ENCODE measurements around the gene UCK1. TPM values are rescaled to one million over a fixed set of nuclear protein-coding genes. Genes with fewer than 3 reads are reported as not detected.

UCK1 gene
- total RNA-seq, 1 donor from 2014 or later: 24.6 TPM

DNA sequence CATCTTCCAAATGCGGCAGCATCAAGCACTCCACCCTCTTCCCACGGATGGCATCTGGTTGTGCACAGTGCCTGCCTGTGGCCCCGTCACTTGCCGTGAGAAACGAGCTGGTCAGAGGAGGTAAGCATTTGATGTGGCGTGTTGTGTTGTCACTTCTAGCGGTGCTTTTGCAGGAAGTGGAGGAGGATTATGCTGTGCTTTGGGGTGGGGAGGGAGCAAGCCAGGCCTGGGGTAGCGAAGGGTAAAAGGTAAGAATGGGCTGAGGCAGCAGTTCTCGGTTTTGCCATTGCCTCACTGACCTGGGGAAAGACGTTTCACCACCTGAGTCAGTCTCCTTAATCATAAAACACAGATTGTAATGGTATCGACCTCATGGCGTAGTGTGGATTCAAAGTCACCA lies 30.7 kb downstream of the UCK1 start:
- no peak for DNase-seq (ENCODE audit: low spot score)

DNA sequence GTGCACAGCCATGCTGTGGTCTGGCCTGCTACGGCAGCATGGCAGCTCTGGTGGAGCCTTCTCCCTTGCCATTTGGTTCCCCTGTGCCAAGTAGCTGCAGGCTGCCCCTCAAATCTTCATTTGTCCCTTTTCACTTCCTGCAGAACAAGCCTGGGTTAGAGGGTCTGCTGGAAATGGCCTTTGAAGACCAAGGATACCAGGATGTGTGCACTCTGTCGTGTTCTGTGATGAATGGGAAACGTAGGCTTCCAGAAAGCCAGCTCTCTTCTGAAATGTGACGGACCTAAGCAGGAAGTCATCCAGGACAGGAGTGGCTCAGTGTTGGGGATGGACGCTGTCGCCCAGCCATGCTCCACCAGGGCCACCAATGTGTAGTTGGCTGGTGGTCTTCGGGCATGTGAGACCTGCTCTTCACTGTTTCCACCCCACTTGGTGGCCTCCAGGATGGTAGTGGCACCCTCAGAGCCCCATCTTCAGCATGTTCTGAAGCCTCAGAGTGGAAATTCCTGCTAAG lies 31.8 kb downstream of the UCK1 start:
- DNase-seq (ENCODE audit: low spot score): no peak

- DNase-seq (ENCODE audit: low spot score): no peak
Measured at GRCh38 chr9:131496844-131497405, 34.1 kb downstream of the UCK1 start.

DNA sequence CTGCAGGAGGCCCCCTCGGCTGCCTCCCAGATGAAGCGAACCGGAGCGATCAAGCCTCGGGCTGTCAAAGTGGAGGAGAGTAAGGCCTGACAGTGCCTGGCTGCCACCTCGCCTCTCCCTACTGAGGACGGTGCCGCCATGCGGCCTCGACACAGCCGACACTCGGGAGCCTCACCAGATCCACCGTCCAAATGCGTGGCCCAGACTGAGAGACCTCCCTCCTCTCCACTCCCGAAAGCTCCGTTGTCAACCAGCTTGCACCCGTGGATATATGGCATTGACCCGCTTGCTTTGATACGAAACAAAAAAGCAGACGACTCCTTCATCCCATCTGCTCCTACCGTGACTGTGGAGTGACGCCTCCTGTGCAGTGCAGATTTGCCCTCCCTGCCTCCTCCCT lies 35.3 kb downstream of the UCK1 start:
- DNase-seq (ENCODE audit: low spot score): no peak

DNA sequence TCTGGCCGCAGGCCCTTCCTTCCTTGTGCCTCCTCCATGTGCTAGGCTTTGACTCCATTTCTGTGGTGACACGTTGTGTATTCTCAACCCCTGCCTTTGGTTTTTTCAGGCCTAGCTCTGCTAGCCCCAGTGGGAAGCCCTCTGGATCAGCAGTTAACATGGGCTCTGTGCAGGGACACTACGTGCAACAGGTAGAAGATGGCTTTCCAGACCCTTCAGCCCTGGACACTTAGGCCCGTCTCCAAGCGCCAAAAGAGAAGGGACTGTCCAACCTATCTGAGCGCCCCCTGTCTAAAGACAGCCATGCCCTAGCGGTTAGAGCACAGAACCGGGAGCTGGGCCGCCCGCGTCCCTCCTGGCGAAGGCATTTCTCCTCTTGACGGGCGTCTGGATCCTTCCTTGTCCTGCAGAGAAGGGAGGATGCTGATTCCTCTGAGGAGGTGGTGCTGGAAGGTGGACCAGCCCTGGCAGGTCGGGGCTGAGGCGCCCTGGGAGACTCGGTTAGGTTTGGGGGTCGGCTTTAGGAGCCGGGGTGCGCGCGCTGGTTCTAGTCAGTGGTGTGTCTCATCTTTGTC lies 36.7 kb downstream of the UCK1 start:
- no peak for DNase-seq (ENCODE audit: low spot score)

- DNase-seq (ENCODE audit: low spot score): no peak
Measured at GRCh38 chr9:131492070-131492469, 39.0 kb downstream of the UCK1 start.

DNA sequence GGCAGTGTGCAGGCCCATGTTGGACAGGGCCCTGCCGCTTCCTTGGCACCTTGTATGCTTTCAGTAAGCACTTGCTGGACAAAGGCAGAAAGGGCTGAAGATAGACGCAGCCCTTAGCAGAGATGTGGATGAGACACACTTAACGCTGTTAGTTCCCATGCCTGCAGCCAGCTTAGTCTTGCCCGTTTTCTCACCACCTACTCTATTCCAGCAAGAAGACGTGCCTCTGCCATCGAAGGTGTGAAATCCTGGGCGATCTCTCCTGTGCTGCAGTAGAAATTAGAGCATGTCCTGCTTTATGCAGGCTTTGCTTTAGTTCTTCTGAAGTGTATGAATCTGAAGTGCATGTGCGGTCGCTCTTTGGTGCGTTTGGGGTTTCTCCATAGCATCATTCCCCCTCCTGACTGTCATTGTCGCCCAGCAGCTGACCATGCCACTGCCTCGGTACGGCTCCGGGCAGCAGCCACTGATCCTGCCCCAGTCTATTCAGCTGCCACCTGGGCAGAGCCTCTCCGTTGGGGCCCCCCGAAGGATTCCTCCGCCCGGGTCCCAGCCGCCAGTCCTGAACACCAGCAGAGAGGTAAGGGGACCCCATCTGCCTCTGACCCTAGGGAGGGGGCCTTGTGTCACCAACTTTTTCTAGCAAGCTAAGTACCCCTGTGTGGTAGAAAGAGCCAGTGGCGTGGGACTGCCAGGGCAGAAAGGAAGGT lies 39.9 kb downstream of the UCK1 start:
- DNase-seq (ENCODE audit: low spot score): no peak

DNA sequence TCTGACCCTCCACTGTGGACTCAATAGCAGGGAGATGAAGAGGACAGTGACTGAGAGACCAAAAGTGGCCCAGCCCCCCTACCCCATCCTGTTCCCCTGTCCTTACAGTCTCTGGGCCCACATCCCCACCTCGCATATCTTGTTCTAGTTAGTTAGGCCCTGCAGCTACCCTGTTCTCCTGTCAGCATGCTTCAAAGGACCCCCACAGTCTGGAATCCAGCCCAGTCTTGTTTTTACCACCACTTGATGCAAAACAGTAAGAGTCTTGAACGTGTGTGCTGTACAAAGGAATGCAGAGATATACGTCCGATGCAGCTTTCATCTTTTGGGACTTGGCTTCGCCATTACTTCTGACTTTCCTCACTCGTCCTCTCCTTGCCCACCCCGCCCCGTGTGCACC lies 40.5 kb downstream of the UCK1 start:
- no peak for DNase-seq (ENCODE audit: low spot score)

DNA sequence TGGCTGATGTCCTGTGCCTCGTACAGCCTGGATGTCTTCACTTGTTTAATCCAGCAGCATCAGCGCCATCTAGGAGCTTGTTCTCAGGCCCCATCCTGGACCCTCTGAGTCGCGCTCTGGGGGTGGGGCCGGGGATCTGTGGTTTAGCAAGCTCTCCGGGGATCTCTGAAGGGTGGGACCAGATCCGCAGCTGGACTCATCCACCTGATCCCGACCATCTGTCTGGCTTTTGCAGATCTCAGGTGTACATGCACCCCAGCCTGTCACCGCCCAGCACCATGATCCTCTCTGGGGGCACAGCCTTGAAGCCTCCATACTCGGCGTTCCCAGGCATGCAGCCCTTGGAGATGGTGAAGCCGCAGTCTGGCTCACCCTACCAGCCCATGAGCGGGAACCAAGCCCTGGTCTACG lies 43.4 kb downstream of the UCK1 start:
- DNase-seq (ENCODE audit: low spot score): no peak

GRCh38 chr9:131487001-131487400 lies 44.1 kb downstream of the UCK1 start:
- no peak for DNase-seq (ENCODE audit: low spot score)

DNA sequence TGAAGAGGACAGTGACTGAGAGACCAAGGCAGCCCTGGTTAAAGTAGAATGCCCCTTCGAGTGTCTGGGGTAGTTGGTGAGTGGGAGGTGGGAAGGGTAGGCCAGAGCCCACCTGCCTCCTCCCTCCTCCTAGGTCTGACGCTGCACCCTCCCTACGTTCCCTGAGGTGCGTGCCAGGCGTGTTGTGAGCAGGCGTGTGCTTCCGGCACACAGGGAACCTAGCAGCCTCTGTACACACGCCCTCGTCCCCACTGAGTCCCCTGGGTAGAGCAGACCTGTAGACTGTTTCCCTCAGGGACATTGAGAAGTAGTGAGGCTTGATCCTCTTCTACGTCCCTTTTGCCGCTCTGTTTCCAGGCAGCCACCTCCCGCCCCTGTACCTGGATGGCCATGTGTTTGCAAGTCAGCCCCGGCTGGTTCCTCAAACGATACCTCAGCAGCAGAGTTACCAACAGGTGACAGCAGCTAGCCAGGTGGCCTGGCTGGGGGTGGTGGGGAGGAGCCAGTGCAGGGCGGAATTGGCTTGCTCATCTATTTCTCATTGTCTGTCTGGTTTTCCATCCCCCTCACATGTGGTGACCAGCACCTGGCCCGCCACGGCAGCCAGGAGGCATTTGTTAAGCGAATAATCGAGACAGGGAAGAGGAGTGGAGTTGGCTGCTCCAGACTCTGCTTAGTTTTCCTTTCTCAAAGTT lies 45.2 kb downstream of the UCK1 start:
- DNase-seq (ENCODE audit: low spot score): no peak

- DNase-seq (ENCODE audit: low spot score): no peak
Measured at GRCh38 chr9:131485206-131485605, 45.9 kb downstream of the UCK1 start.

GRCh38 chr9:131484560-131485185 lies 46.4 kb downstream of the UCK1 start:
- no peak for DNase-seq (ENCODE audit: low spot score)

DNA sequence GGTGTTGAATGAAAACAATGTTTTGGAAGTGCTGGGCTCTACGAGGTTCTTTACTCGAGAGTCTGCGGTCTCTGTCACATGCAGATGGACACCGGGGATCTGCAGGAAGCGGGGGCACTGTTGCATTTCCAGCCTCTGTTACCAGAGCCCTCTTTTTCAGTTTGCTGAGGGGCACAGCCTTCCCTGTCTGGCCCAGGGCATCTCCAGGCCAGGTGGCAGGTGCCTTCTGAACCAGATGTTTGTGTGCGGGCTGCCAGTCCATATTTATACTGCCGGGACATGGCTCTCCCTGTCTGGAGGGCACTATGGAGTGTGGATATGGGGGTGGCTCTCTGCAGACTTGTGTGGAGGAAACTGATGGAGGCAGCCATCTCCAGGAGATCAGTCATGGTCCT lies 47.0 kb downstream of the UCK1 start:
- no peak for DNase-seq (ENCODE audit: low spot score)

DNA sequence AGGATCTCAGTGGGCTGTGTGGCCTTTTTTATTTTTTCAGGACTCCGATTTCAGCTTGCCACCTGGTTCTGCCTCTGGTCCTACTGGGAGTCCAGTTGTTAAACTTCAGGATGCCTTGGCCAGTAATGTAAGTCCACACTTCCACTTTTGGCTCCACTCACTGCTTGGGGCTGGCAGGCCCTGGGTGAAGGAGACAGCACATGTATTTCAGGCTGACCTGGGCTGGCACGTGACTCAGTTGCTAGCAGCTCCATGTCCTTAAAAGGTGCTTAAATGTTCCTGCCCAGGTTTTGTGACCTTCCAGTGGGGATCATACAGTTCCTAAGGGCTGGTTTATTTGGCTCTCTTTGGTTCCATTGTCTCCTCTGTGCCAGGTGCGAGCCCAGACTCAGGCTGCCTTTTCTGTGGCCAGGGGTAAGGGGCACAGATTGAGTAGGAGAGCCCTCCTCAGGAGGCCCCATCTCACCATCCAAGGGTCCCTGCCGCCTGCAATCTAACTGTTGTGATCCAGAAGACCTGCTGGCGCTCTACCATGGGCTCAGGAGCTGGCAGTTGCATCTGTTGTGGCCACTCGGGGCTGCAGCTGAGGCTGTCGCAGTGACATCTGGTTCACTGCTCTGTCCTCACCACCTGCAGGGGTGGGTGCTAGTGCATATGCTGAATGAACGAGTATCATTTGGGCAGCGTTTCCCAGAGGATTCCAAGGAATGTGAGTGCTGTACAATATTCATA lies 47.6 kb downstream of the UCK1 start:
- DNase-seq (ENCODE audit: low spot score): no peak

DNA sequence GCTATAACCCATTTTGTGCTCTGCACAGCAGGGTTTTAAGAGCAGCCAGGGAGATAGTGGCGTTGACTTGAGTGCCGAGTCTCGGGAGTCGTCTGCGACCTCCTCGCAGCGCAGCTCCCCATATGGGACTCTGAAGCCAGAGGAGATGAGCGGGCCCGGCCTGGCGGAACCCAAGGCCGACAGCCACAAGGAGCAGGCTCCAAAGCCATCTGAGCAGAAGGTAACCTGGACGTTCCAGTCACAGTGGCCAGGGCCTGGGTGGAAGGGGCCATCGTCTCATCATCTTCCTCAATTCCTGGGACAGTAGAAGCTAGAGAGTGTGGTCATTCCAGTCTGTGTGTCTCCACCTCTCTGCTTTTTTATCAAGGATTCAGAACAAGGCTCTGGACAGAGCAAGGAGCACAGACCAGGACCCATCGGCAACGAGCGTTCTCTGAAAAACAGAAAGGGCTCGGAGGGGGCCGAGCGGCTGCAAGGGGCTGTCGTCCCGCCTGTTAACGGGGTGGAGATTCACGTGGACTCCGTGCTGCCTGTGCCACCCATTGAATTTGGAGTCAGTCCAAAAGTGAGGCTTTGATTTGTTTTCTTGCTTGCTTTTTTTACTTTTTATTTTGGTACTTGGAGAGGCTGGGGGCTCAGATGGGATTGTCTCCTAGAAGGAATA lies 48.6 kb downstream of the UCK1 start:
- no peak for DNase-seq (ENCODE audit: low spot score)

DNA sequence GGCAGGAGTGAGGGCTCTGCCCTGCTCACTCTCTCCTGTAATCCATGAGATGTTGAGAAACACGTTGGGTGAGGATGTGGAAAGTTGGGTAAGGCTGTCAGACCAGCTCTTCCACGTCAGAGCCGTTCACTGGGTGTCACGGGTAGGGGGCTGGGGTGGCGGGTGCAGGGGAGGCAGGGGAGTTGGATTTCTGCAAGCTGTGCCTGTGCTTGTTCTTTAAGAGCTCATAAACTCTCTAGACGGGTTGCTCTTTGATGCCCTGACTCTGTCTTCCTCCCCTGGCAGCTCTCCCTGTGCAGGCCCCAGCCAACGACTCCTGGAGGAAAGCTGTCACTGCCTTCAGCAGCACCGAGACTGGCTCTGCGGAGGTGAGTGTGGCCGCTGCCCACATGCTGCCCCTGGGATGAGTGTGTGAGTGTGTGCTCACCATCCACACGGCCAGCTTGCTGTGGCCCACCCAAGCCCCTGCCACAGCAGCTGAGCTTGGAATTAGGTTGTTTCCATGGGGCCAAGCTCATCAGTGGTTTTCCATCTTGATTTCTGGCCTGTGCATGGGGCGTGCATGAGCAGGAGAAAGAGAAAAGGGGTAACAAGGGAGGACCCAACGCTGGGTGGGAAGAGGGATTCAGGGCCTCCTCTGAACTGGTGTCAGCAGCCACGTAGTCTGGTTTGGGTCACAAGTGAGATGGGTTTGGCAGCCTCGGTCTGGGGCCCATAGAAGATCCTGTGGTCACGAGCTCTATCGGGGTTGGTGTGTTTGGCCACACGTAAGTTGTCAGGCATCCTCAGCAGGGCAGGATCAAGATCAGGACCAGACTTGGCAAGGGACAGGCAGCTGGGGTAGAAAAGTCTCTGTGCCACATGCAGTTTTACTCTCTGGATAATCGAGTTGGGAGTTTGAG lies 49.4 kb downstream of the UCK1 start:
- no peak for DNase-seq (ENCODE audit: low spot score)

- no peak for DNase-seq (ENCODE audit: low spot score)
Measured at GRCh38 chr9:131480258-131480657, 50.8 kb downstream of the UCK1 start.

DNA sequence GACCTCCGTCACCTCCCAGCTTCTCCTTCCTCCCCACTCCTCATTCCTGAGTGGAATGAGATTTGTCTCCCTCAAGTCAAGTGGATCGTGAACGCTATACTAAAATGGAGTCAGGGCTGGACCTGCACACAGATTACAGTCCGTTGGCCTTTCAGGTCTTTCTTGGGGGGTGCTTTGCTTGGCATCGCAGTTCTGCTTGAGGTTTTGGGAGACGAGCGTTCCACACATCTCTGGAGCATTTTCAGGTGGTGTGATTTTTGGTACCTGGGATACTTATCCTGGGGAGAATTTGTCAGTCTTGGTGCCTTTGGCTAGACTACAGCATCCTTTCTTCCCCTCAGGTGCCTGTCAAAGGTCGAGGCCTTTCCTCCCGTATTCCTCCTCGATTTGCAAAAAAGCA lies 52.2 kb downstream of the UCK1 start:
- DNase-seq (ENCODE audit: low spot score): no peak
